Prostate gland (tissue), 2 donors: ENCODE results near the gene DPYD. TPM values are rescaled to one million over a fixed set of nuclear protein-coding genes. Genes with fewer than 3 reads are reported as not detected.

Source experiments
- DNase-seq: peaks from one replicate; pipeline ENCODE4 v3.0.0-alpha.2; 2019; ENCODE audit warnings: low spot score
- H3K27ac ChIP-seq, 2 donors: fragments of 200-600 bp; sonication (generic); 2 replicates each; pipeline ENCODE4 v1.5.1; 2017 to 2019
- H3K27me3 ChIP-seq: fragments of 200-600 bp; sonication (generic); replicated peaks from 2 replicates; pipeline ENCODE4 v1.5.1; 2019; ENCODE audit not compliant: insufficient read depth
- H3K36me3 ChIP-seq, 2 donors: fragments of 200-600 bp; sonication (generic); 1 replicate in 1 of 2; 2 replicates in 1 of 2; pipeline versions ENCODE4 v1.5.1 to v1.8.1; 2017 to 2019
- H3K4me1 ChIP-seq: fragments of 200-600 bp; sonication (generic); replicated peaks from 2 replicates; pipeline ENCODE4 v1.5.1; 2019
- H3K4me3 ChIP-seq, 2 donors: fragments of 200-600 bp; sonication (generic); 2 replicates each; pipeline ENCODE4 v1.5.1; 2017 to 2019
- H3K9me3 ChIP-seq: fragments of 200-600 bp; sonication (generic); 2 replicates; pipeline ENCODE4 v1.5.1; 2017
- POLR2A ChIP-seq: fragments of 450-650 bp; IDR thresholded peaks from one replicate; pipeline ENCODE4 v1.6.1; 2016; ENCODE audit warnings: antibody characterized with exemption, mild to moderate bottlenecking
- POLR2AphosphoS5 ChIP-seq: sonication (generic); formaldehyde crosslinking; IDR thresholded peaks from one replicate; pipeline ENCODE4 v1.6.1; 2017; ENCODE audit warnings: antibody characterized with exemption
- WGBS: methylation state at CpG from one replicate; pipeline ENCODE4 v1.1.5; 2018; 5-methylcytosine and 5-hydroxymethylcytosine counted together
- intact Hi-C: fragments of 100-400 bp; cut with DNase I; formaldehyde crosslinking; loops from one replicate; pipeline ENCODE4 v1.14.2; 2022
- total RNA-seq, 2 donors: library from RNA; depleted of rRNA; stranded (reverse); fragments of >200 nt; gene quantifications; one replicate each; pipeline ENCODE4 v1.1.0, GENCODE V29; 2016
- TF ChIP-seq, protein P1 (sequence below), 4 experiments: fragments of 200-600 bp in 2 of 4; fragments of 450-650 bp in 2 of 4; sonication (generic) in 2 of 4; IDR thresholded peaks; 1 replicate in 3 of 4; 2 replicates in 1 of 4; pipeline ENCODE4 v1.5.1; 2016 to 2019; ENCODE audit warnings: antibody characterized with exemption in 4 of 4, mild to moderate bottlenecking in 2 of 4, moderate library complexity in 2 of 4

Gene DPYD
- total RNA-seq, 2 donors from 2014 or later, result 18.2 to 19.7 TPM

DNA sequence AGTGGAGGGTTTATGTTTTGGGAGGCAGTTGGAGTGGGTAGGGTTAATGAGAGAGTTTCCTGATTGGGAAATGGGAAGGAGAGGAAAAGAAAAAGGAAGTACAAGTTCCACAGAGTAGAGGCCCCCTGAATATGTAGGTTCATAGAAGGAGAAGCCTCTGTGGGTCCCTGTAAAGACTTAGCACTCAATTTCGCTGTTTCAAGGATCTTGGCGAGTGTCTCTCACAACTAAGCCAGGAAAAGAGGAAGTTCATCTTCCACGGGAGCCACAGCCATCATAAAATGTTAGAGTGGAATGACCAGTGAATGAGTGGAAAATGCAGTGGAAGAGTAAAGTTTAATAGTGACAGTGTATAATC, 17.4 kb upstream of the DPYD start:
- no peak for DNase-seq
- no peak overlapping the region for H3K4me3 ChIP-seq
- no peaks in the 10 kb centered on the region for H3K4me1 ChIP-seq
- no peaks in the 10 kb centered on the region for H3K9me3 ChIP-seq
- TF ChIP-seq POLR2A, result no peak
- TF ChIP-seq, protein P1, sequence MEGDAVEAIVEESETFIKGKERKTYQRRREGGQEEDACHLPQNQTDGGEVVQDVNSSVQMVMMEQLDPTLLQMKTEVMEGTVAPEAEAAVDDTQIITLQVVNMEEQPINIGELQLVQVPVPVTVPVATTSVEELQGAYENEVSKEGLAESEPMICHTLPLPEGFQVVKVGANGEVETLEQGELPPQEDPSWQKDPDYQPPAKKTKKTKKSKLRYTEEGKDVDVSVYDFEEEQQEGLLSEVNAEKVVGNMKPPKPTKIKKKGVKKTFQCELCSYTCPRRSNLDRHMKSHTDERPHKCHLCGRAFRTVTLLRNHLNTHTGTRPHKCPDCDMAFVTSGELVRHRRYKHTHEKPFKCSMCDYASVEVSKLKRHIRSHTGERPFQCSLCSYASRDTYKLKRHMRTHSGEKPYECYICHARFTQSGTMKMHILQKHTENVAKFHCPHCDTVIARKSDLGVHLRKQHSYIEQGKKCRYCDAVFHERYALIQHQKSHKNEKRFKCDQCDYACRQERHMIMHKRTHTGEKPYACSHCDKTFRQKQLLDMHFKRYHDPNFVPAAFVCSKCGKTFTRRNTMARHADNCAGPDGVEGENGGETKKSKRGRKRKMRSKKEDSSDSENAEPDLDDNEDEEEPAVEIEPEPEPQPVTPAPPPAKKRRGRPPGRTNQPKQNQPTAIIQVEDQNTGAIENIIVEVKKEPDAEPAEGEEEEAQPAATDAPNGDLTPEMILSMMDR (IDR thresholded peaks at IDR 0.05), result no peak
- 61% methylated on average over 3 of the region's 3 CpGs for WGBS
- H3K27me3 ChIP-seq, result no peaks in the 10 kb centered on the region
- H3K27ac ChIP-seq, result no peak overlapping the region
- H3K36me3 ChIP-seq, result no peaks in the 10 kb centered on the region
- intact Hi-C loops, result no loop called here

DNA sequence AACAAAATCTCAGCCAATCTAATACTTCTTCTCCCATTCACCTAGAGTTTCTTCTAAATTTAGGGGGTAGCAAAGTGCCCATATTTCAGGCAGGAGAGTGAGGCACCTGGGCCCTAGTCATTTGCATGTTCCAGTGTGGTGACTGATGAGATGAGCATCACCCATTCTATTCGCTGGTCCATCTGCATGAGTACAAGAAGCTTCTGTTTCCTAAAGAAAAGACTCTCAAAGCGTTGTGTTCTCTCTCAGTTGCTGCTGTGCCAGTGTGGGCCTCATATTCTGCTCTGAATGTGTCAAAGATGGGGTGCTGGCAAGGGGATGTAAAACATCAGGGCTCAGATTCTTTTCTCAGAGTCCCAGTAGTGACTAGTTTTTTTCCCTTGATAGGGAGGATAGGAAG, 16.1 kb upstream of the DPYD start:
- 84% methylated on average over 2 of the region's 2 CpGs for WGBS
- intact Hi-C loops, result no loop called here
- no peak for TF ChIP-seq POLR2A
- TF ChIP-seq, protein P1 (IDR thresholded peaks at IDR 0.05), result no peak
- no peak for TF ChIP-seq POLR2AphosphoS5
- Histone ChIP-seq H3K36me3 (no peaks in the 10 kb centered on the region), H3K27me3 (no peaks in the 10 kb centered on the region), H3K27ac (no peak overlapping the region), H3K9me3 (no peaks in the 10 kb centered on the region), H3K4me1 (no peaks in the 10 kb centered on the region), H3K4me3 (no peak overlapping the region)
- no peak for DNase-seq

DNA sequence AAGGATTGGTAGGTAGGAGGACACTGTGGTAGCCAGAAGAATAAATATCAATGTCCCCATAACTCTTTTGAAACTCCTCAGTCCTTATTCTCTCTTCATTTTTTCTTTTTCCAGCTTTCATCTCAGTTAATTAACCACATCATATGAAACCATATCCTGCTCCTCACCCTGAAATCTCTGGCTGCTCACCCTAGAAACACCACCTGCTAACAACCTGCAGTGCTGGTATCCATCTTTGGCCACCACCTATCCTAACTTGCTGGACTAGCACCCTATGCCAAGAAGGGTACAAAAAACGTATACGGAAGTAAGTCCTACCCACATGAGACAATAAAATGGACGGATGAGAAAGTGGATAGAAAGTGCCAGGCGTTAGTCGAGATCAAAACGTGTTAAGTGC, 13.7 kb upstream of the DPYD start:
- intact Hi-C loops, result no loop called here
- Histone ChIP-seq H3K27me3 (no peaks in the 10 kb centered on the region), H3K4me1 (no peaks in the 10 kb centered on the region), H3K9me3 (no peaks in the 10 kb centered on the region), H3K27ac (no peak overlapping the region), H3K4me3 (no peak overlapping the region), H3K36me3 (no peaks in the 10 kb centered on the region)
- DNase-seq, result no peak
- TF ChIP-seq POLR2AphosphoS5, result no peak
- TF ChIP-seq, protein P1 (IDR thresholded peaks at IDR 0.05), result no peak
- TF ChIP-seq POLR2A, result no peak
- 76% methylated on average over 6 of the region's 6 CpGs for WGBS

DNA sequence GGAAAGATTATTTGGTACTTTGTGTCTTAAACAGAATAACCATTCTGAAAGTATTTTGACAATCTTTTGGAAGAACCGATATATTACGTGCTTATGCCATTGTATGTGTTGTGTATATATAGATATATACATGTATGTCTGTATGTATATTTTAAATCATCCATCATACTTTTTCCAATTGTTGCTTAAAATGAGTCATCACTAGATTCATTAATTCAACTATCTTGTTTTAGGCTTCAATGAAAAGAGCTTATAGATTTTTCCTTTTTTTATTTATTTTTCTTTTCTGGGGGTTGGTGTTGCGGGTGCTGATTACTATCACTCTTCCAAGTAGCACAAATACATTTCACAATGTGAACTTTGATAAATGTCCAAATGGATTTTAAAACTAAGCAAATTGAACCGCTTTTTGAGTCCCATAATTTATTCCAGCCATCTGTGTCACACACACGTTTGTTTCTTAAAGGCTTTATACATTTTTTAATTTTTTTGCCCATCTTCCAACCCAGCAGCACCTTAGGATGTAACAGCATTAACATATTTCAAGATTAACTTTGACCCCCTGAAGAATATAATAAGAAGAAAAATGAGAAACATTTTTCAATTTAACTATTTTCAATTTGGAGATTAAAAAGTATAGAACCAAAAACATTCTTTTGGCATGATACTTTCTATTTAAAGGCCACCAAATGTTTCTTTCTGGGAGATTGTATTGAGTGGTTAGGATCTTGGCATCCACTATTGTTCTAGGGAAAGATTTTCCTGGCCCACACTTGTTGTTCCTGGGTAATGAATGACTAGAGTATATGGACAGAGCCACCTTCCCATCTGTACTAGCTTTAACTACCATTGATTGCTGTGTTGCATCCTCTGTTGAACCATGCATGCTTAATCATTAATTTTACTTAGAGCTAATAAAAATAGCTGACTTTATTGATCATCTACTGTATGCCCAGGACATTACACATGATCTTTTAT, 9.3 kb upstream of the DPYD start:
- Histone ChIP-seq H3K27me3 (no peaks in the 10 kb centered on the region), H3K9me3 (no peaks in the 10 kb centered on the region), H3K27ac (no peak overlapping the region), H3K4me1 (no peaks in the 10 kb centered on the region), H3K36me3 (no peaks in the 10 kb centered on the region), H3K4me3 (no peak overlapping the region)
- TF ChIP-seq, protein P1 (IDR thresholded peaks at IDR 0.05), result no peak
- TF ChIP-seq POLR2AphosphoS5 (no peak), POLR2A (no peak)
- intact Hi-C loops, result no loop called here
- 65% methylated on average over 5 of the region's 5 CpGs for WGBS
- no peak for DNase-seq
